Spleen (tissue), 7 donors: ENCODE results near the gene SETSIP.

Experiments used
- POLR2A ChIP-seq, 3 donors: fragments of 450-650 bp; IDR thresholded peaks; one replicate each; pipeline ENCODE4 v1.5.1; 2017; ENCODE audit warnings: antibody characterized with exemption in 3 of 3, mild to moderate bottlenecking in 1 of 3
- POLR2AphosphoS5 ChIP-seq, 3 donors: sonication (generic); formaldehyde crosslinking; IDR thresholded peaks; one replicate each; pipeline ENCODE4 v1.5.1; 2017; ENCODE audit warnings: antibody characterized with exemption in 3 of 3
- TF ChIP-seq, protein P1 (sequence below), 11 experiments: fragments of 200-600 bp in 7 of 11; fragments of 450-650 bp in 4 of 11; sonication (generic) in 4 of 11; IDR thresholded peaks in 8 of 11; conservative IDR thresholded peaks in 3 of 11; 1 replicate in 7 of 11; 2 replicates in 4 of 11; pipeline versions ENCODE4 v1.4.0 to v1.8.0; 2016 to 2021; ENCODE audit warnings: antibody characterized with exemption in 11 of 11, inconsistent platforms in 4 of 11, mild to moderate bottlenecking in 1 of 11
- donor health status: DM: no; HTN: no; CAD: no; lungs with moderate emphysema.
- donor health status: DM: no; HTN: no; CAD: no.
- donor health status: DM: no; HTN: no; CAD: no.

DNA sequence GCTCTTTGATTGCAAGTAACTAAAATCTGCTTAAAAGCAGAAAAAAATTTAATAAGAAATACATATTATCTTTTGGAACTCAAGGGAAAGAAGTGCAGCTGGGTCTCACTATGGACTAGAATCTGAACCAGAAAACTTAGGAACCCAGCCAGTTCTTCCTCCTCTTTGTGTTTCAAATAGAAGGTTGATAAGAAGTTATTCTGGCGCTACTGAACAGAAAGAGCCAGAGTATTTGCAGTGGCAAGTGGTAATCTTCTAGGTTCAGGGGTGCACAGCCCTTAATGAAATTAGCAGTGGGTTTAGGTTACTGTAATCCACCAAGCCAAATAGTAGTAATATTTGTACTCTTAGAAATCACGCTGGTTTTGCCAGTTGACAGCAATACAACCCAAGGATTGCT, 33.4 kb upstream of the SETSIP start:
- TF ChIP-seq, protein P1, sequence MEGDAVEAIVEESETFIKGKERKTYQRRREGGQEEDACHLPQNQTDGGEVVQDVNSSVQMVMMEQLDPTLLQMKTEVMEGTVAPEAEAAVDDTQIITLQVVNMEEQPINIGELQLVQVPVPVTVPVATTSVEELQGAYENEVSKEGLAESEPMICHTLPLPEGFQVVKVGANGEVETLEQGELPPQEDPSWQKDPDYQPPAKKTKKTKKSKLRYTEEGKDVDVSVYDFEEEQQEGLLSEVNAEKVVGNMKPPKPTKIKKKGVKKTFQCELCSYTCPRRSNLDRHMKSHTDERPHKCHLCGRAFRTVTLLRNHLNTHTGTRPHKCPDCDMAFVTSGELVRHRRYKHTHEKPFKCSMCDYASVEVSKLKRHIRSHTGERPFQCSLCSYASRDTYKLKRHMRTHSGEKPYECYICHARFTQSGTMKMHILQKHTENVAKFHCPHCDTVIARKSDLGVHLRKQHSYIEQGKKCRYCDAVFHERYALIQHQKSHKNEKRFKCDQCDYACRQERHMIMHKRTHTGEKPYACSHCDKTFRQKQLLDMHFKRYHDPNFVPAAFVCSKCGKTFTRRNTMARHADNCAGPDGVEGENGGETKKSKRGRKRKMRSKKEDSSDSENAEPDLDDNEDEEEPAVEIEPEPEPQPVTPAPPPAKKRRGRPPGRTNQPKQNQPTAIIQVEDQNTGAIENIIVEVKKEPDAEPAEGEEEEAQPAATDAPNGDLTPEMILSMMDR (IDR thresholded peaks at IDR 0.05 in 8 of 11, conservative IDR thresholded peaks at IDR 0.05 in 3 of 11): no peak
- TF ChIP-seq POLR2AphosphoS5 (IDR thresholded peaks at IDR 0.05) (no peak), POLR2A (IDR thresholded peaks at IDR 0.05) (no peak)
